ENCODE results near the gene SNRNP40. TPM values are rescaled to one million over a fixed set of nuclear protein-coding genes. Genes with fewer than 3 reads are reported as not detected.
A peak's percentile ranks its signal among the peaks of the same experiment; 100 is the strongest.

The SNRNP40 gene
- total and polyA plus RNA-seq, 2 experiments from 2014 or later = 90.0 to 135 TPM

DNA sequence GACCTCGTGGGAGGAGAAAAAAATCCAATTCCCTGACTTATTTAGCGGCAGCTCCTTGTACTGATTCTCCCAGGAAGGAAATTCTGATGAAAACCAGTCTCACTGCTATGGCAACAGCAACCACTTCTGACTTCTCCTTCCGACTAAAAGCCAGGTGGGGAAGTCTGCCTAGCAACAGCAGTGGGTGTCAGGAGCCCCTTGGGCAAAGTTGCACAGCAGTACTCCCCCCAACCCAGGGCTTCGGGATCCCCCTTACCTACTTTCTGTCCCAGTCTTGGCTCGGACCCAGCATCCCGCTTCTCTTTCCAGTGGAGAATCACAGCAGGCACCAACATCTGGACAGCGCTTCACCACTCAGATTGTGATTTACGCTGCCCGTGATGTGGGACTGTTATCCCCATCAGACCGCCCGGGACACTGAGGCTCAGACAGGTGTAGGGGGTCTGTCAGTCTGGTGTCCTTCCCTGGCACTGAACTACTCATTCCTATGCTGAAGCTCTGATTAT lies 81.5 kb downstream of the SNRNP40 start:
- Mint-ChIP-seq H3K4me3 (no peak overlapping the region), H3K27me3 (ENCODE audit: insufficient read depth, low read depth, poor library complexity) (peaks cover 6% of the 10 kb centered on the region), H3K36me3 (ENCODE audit: low read depth) (no peaks in the 10 kb centered on the region; the same call in 2 of the 3 replicates), H3K9me3 (no peaks in the 10 kb centered on the region), H3K4me1 (peaks cover 17% of the 10 kb centered on the region), H3K27ac (no peak overlapping the region)
- Histone ChIP-seq H3F3A (replicated peaks; ENCODE audit: low read depth) (0 out of 2 replicates have a peak, but pooled peaks cover 8% of the 10 kb centered on the region), H3K79me2 (replicated peaks; ENCODE audit: insufficient read depth) (no peaks in the 10 kb centered on the region; the same call in 1 of the 2 replicates), H3K4me3 (no peak overlapping the region), H3K4me2 (no peak overlapping the region), H3K27me3 (ENCODE audit: insufficient read depth) (no peaks in the 10 kb centered on the region), H3K9me2 (ENCODE audit: insufficient read depth) (no peaks in the 10 kb centered on the region), H3K27ac (ENCODE audit: low read depth) (0 out of 2 replicates have a peak overlapping the region, but pooled peaks have one; percentile 56), H2AFZ (no peak overlapping the region), H4K20me1 (replicated peaks; ENCODE audit: insufficient read depth) (0 out of 2 replicates have a peak, but pooled peaks cover 4% of the 10 kb centered on the region), H3K4me1 (ENCODE audit: insufficient read depth) (peaks cover 10% of the 10 kb centered on the region; the same call in 1 of the 2 replicates), H3K36me3 (ENCODE audit: insufficient read depth) (no peaks in the 10 kb centered on the region)
- ATAC-seq = peak; percentile 29
- no peak for DNase-seq (ENCODE audit: low spot score)
- TF ChIP-seq, protein P1, sequence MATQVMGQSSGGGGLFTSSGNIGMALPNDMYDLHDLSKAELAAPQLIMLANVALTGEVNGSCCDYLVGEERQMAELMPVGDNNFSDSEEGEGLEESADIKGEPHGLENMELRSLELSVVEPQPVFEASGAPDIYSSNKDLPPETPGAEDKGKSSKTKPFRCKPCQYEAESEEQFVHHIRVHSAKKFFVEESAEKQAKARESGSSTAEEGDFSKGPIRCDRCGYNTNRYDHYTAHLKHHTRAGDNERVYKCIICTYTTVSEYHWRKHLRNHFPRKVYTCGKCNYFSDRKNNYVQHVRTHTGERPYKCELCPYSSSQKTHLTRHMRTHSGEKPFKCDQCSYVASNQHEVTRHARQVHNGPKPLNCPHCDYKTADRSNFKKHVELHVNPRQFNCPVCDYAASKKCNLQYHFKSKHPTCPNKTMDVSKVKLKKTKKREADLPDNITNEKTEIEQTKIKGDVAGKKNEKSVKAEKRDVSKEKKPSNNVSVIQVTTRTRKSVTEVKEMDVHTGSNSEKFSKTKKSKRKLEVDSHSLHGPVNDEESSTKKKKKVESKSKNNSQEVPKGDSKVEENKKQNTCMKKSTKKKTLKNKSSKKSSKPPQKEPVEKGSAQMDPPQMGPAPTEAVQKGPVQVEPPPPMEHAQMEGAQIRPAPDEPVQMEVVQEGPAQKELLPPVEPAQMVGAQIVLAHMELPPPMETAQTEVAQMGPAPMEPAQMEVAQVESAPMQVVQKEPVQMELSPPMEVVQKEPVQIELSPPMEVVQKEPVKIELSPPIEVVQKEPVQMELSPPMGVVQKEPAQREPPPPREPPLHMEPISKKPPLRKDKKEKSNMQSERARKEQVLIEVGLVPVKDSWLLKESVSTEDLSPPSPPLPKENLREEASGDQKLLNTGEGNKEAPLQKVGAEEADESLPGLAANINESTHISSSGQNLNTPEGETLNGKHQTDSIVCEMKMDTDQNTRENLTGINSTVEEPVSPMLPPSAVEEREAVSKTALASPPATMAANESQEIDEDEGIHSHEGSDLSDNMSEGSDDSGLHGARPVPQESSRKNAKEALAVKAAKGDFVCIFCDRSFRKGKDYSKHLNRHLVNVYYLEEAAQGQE (IDR thresholded peaks at IDR 0.05; ENCODE audit: unreplicated experiment) = no peak
- TF ChIP-seq, protein P2, sequence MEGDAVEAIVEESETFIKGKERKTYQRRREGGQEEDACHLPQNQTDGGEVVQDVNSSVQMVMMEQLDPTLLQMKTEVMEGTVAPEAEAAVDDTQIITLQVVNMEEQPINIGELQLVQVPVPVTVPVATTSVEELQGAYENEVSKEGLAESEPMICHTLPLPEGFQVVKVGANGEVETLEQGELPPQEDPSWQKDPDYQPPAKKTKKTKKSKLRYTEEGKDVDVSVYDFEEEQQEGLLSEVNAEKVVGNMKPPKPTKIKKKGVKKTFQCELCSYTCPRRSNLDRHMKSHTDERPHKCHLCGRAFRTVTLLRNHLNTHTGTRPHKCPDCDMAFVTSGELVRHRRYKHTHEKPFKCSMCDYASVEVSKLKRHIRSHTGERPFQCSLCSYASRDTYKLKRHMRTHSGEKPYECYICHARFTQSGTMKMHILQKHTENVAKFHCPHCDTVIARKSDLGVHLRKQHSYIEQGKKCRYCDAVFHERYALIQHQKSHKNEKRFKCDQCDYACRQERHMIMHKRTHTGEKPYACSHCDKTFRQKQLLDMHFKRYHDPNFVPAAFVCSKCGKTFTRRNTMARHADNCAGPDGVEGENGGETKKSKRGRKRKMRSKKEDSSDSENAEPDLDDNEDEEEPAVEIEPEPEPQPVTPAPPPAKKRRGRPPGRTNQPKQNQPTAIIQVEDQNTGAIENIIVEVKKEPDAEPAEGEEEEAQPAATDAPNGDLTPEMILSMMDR (conservative IDR thresholded peaks at IDR 0.05; ENCODE audit: low read depth in 2 of 2) = 0 out of 4 replicates have a peak, but pooled peaks of 1 of the 2 experiments have one; percentile 5

DNA sequence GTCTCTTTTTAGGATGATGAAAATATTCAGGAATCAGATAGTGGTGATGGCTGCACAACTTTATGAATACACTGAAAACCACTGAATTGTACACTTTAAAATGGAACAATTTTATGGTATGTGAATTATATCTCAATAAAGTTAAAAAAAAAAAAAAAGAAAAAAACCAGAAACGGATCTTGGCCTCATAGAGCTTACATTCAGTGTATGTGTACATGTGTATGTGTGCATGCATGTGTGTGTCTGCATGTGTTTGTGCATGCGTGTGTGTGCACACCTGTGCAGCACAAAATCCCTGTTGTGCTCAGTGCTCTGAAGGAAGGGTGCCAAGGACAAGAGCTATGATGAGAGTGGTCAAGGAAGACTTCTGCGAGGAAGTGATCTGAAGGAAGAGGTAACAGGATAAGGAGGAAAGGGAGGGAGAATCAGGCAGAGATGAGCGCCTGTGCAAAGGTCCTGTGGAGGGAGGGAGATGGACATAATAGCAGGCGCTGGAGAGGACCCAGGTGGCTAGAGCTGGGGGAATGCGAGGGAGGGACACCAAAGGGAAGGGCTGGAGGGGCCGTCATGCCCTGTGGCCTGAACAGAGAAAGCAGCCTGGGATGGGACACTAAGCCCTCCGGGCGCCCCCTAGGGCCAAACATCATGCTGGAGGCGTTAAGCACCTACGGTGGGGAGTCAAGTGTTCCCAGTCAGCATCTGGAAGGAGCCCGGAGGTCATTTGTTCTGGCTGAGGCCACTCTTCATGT lies 82.1 kb downstream of the SNRNP40 start:
- H3K4me3 Mint-ChIP-seq = no peak overlapping the region
- TF ChIP-seq JUNB (IDR thresholded peaks at IDR 0.05; ENCODE audit: unreplicated experiment) = no peak
- TF ChIP-seq ETS1 (IDR thresholded peaks at IDR 0.05) = no peak
- TF ChIP-seq CREB1 (CRISPR knock-in tag; IDR thresholded peaks at IDR 0.05; ENCODE audit: low read depth) = no peak
- TF ChIP-seq, protein P2 (conservative IDR thresholded peaks at IDR 0.05; ENCODE audit: low read depth in 2 of 2) = peak; percentile 58 to 75
- H3K27ac Mint-ChIP-seq = no peak overlapping the region
- DNase-seq (ENCODE audit: low spot score) = peak; percentile 89
- Histone ChIP-seq H3K4me2 (no peak overlapping the region), H3F3A (replicated peaks; ENCODE audit: low read depth) (0 out of 2 replicates have a peak, but pooled peaks cover 8% of the 10 kb centered on the region), H3K27ac (ENCODE audit: low read depth) (0 out of 2 replicates have a peak overlapping the region, but pooled peaks have one; percentile 56), H3K9me2 (ENCODE audit: insufficient read depth) (no peaks in the 10 kb centered on the region), H3K27me3 (ENCODE audit: insufficient read depth) (no peaks in the 10 kb centered on the region), H3K4me1 (ENCODE audit: insufficient read depth) (peaks cover 10% of the 10 kb centered on the region; the same call in 1 of the 2 replicates), H4K20me1 (replicated peaks; ENCODE audit: insufficient read depth) (0 out of 2 replicates have a peak, but pooled peaks cover 4% of the 10 kb centered on the region), H3K36me3 (ENCODE audit: insufficient read depth) (no peaks in the 10 kb centered on the region), H3K79me2 (replicated peaks; ENCODE audit: insufficient read depth) (no peaks in the 10 kb centered on the region; the same call in 1 of the 2 replicates), H2AFZ (no peak overlapping the region), H3K4me3 (no peak overlapping the region)
- peaks cover 6% of the 10 kb centered on the region for H3K27me3 Mint-ChIP-seq (ENCODE audit: insufficient read depth, low read depth, poor library complexity)
- no peaks in the 10 kb centered on the region; the same call in 2 of the 3 replicates for H3K36me3 Mint-ChIP-seq (ENCODE audit: low read depth)
- H3K9me3 Mint-ChIP-seq = no peaks in the 10 kb centered on the region
- ATAC-seq = peak; percentile 94
- H3K4me1 Mint-ChIP-seq = peaks cover 17% of the 10 kb centered on the region
